HG03175 (cell line): ENCODE results near the gene SLC25A10.
"Not testable (repeated sequence)": the region's sequence is repeated elsewhere in the genome, so short reads cannot be mapped to it uniquely, and the experiment has no call there.

Experiments
- ATAC-seq: cut with Tn5 transposase; IDR thresholded peaks from one replicate; pipeline ENCODE4 v1.9.1; 2021; ENCODE audit warnings: mild to moderate bottlenecking, moderate library complexity; ENCODE audit not compliant: unreplicated experiment

Gene SLC25A10

DNA sequence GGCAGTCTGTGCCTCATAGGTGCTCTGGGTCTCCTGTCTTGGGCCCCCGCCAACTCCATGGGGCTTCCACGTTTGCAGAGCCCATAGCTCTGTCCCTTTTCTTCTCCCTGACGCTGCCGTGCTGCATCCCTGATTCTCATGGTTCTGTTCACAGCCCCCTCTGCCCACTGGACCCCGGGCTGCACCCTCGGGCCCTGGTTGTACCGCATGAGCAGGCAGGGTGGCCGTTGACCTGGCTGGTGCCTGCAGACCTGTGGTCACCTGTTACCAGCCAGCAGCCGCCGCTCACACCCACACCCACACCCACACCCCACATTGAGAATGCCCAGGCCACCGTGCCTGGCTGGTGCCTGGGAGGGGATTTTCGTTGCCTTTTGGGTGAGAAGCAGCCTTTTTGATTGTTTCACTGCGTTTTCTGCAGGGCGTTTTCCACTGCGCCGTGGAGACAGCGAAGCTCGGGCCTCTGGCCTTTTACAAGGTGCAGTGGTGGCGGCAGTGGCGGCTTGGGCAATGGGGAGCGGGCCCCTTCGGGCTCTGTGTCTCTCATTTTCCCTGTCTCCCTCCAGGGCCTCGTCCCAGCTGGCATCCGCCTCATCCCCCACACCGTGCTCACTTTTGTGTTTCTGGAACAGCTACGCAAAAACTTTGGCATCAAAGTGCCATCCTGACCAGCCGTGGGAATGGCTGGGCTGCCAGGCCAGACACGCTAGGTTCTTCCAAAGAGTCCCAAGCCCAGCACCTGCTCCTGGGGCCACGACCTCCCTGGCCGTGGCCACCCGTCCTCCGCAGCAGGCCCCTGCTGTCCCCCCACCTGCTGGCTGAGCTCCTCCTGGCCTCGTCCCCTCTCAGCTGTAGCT lies 7.6 kb downstream of the SLC25A10 start:
- ATAC-seq = no peak

DNA sequence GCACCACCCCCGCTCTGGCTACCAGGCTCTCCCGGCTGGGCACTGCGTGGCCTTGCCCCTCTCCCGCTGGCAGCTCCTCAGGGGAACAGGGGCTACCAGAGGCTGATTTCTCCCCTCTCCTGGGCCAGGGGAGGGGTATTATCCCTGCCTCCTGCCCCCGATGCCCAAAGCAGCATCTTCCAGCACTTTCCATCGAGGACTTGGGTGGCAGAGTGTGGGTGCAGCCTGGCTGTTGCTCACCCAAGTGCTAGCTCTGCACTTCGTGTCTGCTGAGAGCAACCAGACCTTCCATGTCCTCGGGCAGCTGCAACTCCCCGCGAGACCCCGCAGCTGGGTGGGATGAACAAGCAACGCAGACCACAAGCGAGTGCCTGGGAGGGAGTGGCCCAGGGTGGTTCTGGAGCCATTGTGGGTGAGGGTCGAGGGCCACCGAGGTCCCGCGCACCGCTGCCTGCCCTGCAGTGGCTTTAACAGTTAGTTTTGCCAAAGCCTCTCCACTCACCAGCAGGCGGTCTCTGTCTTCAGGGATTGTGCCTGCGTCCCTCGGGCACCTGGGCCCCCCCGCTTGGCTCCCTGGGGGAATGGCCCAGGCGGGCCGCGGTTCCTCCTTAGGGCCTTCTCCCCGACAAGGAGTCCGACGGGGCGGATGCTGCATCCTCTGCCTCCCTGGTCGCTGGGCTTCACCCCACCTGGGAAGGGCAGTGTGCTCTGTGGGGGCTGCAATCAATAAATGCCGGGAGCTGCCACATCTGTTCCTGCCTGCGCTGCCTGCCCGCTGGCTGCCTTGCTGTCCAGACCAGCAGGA lies 8.4 kb downstream of the SLC25A10 start:
- ATAC-seq = no peak

DNA sequence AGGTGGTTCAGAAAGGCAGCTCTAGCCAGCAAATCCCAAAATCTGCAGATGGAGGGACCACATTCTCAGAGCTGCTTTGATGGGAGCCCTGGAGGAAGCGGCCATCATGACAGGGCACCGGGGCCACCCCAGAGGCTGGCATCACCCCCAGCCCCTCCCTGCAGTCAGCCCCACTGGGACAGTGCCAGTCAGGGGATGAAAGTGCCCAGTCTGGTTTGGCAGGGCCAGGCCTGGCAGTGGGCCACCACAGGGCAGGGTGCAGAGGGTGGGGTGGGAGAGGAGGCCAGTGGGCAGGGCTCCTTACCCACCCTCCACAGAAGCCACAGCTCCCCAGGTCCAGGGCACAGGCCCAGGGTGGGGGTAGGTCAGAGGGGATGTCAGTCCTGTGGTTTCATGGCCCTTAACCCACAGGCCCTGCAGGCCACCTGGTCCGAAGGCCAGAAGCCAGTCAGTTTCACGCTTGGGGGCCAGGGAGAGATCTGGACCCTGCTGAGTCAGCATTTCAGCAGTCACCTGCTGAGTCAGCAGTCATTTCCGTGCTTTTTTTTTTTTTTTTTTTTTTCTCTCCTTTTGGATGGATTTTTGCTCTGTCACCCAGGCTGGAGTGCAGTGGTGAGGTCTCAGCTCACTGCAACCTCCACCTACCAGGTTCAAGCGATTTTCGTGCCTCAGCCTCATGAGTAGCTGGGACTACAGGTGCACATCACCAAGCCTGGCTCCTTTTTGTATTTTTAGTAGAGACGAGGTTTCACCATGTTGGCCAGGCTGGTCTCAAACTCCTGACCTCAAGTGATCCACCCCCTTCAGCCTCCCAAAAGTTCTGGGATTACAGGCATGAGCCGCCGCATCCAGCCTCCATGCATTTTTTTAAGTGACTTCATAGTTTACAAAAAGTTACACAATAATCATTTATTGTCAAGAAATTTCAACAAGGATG lies 10.4 kb downstream of the SLC25A10 start:
- no peak for ATAC-seq

DNA sequence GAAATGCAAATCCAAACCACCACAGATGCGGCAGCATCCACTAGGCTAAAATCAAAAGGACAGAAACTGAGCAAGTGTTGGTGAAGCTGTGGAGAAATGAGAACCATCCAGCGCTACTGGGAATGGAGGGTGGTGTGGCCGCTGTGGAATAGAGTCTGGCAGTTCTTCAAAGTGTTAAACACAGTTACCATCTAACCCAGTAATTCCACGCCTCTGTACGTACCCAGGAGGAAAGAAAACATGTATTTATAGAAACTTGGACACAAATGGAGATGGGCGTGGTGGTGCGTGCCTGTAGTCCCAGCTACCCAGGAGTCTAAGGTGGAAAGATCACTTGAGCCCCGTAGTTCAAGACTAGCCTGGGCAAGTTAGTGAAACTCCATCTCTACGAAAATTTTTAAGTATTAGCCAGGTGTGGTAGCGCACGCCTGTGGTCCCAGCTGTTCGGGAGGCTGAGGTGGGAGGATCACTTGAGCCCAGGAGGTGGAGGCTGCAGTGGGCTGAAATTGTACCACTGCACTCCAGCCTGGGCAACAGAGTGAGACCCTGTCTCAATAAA lies 11.6 kb downstream of the SLC25A10 start:
- no peak for ATAC-seq

DNA sequence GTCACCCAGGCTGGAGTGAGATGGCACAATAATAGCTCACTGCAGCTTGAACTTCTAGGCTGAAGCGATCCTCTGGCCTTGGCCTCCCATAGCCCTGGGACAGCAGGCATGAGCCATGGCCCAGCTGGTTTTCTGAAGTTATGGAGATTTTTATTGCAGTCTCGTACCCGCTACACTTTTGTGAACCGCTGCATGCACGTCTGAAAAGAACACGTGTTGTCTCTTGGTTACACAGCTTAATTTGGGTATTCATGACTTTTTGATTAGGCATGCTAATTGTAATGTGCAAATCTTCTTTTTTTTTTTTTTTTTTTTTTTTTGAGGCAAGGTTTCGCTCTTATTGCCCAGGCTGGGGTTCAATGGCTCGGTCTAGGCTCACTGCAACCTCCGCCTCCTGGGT lies 13.4 kb downstream of the SLC25A10 start:
- no peak for ATAC-seq

DNA sequence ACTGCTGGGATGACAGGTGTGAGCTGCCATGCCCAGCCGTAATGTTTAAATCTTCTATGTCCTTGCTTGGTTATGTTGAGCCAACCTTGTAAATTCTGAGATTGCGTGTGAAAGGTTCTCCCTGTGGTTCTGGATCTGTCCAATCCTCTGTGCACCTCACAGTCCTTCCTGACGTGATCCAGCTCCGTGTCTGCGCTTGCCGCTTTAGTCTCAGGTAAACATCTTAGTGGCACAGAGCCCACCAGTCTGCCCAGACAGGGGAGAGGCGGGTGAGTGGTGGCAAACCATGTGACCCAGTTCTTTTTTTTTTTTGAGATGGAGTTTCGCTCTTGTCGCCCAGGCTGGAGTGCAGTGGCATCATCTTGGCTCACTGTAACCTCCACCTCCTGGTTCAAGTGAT lies 13.9 kb downstream of the SLC25A10 start:
- no peak for ATAC-seq

DNA sequence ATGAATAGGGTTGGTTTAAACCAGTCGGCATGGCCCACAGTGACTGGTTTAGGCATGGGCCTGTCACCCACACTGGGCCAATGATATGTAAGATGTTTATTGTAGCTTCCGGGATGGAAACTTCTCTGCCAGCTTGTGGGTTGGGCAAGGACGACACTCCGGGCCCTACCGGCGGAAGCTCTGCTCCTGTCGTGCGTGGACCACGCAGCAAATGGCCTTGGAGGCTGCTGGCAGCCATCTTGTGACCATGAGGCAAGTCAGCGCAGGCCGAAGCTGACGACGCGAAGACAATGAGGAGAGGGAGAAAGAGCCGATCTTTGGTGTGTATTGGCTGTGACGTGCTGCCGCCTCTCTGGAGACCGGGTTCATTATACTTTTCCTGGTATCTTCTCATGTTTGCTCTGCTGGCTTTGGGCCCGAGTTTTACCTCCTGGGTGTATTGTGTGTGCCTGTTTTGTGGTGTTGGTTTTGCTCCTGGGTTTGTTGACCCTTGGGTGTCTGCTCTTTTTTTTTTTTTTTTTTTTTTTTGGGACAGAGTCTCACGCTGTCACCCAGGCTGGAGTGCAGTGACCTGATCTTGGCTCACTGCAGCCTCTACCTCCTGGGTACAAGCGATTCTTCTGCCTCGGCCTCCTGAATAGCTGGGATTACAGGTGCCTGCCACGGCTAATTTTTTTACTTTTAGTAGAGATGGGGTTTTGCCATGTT lies 15.4 kb downstream of the SLC25A10 start:
- ATAC-seq = no peak

DNA sequence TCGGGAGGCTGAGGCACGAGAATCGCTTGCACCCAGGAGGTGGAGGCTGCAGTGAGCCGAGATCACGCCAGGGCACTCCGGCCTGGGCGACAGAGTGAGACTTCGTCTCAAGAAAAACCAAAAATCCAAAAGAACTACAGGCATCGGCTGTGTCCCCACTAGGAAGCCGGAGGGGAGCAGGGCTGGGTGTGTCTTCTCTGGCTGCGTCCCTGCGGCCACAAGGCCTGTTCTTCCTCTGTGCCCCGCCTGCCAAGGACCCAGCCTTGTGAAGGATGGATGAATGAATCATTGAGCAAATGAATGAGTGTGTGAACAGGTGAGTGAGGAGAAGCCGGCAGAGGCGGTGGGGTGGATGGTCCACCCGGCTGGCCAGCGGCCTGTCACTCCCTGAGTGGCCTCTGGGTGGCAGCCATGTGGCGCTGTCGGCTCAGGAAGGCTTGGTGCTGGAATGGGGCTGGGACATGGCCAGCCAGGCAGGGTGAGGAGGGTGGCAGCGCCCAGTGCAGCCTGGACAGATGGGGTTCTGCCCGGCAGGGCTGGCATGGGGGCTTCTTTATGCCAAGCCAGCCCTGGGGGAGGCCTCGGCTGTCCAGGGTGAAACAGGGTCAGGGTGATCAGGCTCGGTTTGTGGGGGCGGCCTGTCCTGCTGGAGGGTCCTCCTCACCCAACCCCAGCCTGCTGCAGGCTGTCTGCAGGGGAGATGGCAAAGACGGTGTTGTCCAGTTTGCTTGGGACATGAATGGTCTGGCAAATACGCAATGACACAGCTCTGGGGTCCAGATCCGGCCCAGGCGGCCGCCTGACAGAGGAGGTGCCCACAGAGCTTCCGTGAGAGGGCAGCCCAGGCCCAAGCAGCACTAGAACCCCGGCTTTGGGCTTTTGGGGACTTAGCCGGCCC lies 21.7 kb downstream of the SLC25A10 start:
- ATAC-seq = no peak

DNA sequence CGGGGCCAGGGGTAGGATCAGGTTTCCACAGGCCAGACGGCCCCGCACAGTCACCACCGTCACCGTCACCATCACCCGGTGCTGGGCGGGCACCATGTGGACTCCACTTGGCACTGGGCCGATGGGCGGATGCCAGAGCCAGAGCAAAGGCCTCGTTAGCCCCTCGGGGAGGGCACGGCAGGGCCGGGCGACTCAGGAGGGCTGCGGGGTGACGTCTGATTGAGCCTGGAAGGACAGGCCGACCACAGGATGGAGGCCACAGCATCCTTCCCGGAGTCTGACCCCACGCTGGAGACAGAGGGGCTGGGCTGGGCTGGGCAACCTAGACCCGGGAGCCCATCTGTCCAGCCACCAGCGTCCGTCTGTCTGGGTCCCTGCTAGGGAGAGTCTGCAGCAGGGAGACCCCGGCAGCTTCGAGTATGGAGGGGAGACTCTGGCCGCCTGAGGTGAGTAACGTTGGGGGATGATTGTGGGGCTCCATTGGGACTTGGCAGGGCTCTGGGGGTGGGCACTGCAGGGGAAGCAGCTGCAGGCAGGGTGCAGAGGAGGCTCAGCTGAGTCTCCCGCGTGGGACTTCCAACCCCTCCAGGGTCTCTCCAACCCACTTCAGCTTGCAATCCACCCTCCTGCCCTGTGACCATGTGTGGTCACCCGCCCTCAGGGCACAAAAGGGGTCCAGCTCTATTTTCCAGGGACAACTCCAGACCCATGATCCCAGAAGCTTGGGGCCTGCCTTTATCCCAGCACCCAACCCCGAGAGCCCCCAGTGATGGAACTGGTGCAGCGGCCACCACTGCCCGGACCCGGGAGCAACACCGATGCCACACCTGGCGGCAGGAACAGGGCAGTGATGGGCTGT lies 22.6 kb downstream of the SLC25A10 start:
- no peak for ATAC-seq

DNA sequence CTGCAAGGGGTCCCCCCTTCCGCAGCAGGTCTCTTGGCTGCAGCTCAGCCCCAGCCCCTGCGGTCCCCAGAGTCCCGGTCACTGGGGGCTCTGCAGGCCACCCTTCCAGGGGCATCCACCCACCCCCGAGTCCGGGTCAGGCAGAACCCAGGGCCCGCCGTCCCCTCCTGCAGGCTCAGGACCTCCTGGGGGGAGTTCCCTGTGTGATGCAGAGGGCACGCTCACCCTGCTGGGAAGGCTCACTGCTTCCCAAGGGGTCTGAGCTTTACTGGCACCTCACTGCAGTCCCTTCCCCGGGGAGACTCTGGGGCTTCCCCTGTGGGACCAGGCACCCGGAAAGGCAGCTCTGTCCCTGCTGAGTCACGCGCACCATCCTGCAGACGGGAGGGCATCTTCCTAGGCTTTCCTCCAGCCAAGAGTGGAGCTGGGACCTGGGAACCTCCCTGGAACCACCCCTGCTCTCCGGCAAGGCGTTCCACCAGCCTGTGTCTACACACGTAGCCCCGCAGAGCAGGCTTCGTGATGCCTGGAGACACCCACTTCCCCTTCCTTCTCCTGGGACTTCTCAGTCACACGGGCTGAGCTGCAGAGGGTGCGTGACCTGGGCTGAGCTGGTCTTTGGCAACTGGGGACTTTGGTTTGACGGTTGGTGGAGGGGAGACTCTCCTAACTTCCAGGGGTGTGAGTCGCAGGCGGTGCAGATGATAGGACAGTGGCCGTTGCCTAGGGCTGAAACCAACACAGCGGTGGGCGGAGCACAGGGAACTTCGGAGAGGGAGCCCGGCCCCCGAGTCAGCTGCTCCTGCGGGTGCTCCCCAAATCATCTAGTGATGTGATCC lies 23.4 kb downstream of the SLC25A10 start:
- ATAC-seq = no peak

DNA sequence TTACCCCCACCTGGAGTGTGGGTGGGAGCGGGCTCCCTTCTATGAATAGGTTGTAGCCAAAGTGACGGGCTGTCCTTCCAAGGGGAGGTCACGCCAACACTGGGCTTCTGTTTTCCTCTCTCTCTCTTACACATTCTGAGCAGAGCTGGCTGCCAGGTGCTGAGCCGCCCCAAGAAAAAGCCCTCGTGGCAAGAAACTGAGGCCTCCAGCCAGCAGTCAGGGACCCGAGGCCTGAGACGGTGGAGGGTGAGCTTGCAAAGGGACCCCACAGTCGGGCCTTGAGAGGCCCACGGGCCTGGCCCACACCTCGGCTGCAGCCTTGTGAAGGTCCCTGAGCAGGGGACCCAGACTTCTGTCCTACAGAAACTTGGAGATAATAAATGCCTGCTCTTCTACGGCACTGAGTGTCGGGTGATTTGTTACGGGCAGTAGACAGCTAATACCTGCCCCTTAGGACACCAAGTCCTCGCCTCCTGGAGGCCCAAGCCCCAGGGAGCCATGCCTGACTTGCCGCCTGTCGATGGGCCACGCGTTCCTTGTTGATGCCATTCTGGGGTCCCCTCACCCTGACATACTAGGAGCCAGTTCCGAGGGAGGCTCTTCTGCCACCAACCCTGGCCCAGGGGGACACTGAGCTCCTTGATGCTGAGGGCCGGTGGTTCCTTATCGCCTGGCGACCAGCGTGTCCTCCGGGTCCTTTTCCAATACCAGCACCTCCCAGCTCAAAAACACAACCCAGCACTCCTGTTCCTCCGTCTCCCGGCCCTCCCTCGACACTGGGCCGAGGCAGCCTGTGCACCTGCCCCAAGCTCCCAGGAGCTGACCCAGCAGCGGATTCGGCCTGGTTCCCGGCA lies 26.1 kb downstream of the SLC25A10 start:
- ATAC-seq = no peak

DNA sequence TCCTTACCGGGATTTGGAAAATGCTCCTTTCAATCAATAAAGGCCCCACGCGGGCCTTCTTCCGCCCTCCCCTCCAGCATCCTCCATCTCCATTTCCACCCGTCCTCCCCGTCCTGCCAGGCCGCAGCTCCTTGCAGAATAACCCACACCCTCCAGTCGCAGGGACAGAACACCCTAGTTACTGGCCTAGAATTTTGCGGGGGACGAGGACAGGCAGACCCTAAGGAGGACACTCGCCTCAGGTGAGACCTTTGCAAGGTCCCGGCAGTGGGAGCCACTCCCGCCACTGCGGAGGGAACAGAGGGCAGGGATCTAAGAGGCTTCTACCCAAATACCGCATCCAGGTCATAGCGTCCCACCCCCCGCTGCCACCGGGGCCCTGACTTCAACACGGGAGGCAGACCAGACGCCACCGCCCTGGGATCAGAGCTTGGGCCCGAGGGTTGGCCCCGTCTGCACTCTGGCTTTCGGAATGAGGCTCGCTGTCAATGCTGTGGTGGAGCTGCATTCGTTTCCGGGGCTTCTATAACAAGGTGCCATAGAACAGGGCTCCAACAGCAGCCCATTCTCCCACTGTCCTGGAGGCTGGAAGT lies 26.8 kb downstream of the SLC25A10 start:
- no peak for ATAC-seq

DNA sequence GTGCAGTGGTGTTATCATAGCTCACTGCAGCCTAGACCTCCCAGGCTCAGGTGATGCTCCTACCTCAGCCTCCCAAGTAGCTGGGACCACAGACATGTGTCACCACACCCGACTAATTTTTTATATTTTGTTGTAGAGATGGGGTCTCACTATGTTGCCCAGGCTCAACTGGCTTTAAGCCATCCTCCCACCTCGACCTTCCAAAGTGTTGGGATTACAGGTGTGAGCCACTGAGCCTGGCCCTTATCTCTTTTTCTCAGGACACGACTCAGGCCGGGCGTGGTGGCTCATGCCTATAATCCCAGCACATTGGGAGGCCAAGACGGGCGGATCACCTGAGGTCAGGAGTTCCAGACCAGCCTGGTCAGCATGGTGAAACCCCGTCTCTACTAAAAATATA lies 27.5 kb downstream of the SLC25A10 start:
- ATAC-seq = not testable (repeated sequence)

DNA sequence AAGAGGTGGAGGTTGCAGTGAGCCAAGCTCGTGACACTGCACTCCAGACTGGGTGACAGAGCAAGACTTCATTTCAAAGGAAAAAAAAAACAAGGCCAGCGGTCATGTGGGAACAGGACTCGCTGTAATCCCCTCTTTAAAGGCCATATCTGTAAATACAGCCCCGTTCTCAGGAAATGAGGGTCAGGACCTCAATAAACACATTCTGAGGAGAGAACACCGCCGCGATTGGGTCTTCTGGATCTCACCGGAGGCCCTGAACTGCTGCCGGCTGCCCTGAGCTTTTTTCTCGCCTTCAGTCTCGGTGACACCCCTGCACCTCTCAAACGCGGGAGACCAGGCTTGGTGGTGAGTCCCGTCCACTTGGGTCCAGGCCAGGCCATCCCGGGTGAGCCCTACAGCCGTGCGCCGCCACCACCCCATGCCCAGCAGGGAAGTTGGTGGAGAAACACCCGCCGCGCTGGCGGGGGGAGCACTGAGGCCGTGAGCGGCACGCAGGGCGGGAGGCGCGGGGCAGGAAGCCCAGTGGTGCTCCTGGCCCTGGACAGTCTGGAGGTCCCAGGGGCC lies 28.4 kb downstream of the SLC25A10 start:
- no peak for ATAC-seq

DNA sequence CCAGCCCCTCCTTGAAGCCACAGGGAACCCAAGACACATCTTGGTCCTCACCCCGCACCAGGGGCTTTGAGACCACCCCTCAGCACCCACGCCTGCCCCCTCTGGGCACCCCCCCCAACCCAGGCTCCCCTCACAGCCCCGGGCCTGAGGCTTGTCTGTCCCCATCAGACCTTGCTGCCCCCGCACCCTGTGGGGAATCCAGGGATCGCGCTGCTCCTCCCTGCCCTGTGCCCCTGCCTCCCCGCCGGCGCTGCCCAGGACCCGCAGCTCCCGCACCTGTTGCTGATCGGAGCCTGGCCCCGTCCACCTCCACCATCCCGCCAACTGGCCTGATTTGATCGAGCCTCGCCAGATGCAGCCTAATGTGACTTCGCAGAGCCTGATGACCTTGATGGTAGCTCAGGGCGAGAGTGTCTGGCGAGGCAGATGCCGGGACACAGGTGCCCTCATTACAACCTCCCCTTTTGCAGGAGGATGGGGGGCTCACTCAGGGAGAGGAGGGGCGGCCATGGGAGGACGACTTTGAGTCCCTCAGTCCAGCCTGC lies 29.0 kb downstream of the SLC25A10 start:
- no peak for ATAC-seq
